Mononuclear cell (primary cell): ENCODE data around the gene UPP1. TPM values are rescaled to one million over a fixed set of nuclear protein-coding genes. Genes with fewer than 3 reads are reported as not detected.

ENCODE experiments used
- H3K27me3 ChIP-seq: 2 replicates; pipeline ENCODE4 v1.6.0; 2011; ENCODE audit warnings: low read length, control low read depth; ENCODE audit not compliant: insufficient read depth
- H3K4me1 ChIP-seq: 2 replicates; pipeline ENCODE4 v1.5.1; 2011; ENCODE audit warnings: mild to moderate bottlenecking, low read length, control low read depth; ENCODE audit not compliant: insufficient read depth
- H3K4me3 ChIP-seq: 2 replicates; pipeline ENCODE4 v1.5.1; 2011; ENCODE audit warnings: mild to moderate bottlenecking, low read length, moderate library complexity
- H3K9me3 ChIP-seq: 2 replicates; pipeline ENCODE4 v1.5.1; 2011; ENCODE audit warnings: low read depth, mild to moderate bottlenecking, control low read depth, low read length
- total RNA-seq: library from RNA; depleted of rRNA; stranded (reverse); fragments of >200 nt; gene quantifications from one replicate; pipeline ENCODE4 v1.2.3, GENCODE V29; 2012

Gene UPP1
- total RNA-seq, 1 donor, result 66.0 TPM

GRCh38 chr7:48097521-48098231, 8.6 kb downstream of the UPP1 start:
- H3K4me3 ChIP-seq, result no peak overlapping the region
- peaks cover 67% of the 10 kb centered on the region for H3K4me1 ChIP-seq
- H3K27me3 ChIP-seq, result no peaks in the 10 kb centered on the region
- H3K9me3 ChIP-seq, result no peaks in the 10 kb centered on the region

- no peaks in the 10 kb centered on the region for H3K9me3 ChIP-seq
- no peaks in the 10 kb centered on the region for H3K27me3 ChIP-seq
- peaks cover 59% of the 10 kb centered on the region for H3K4me1 ChIP-seq
- H3K4me3 ChIP-seq, result no peak overlapping the region
These were observed 9.8 kb downstream of the UPP1 start for GRCh38 chr7:48098846-48099245.

GRCh38 chr7:48099781-48100180, 10.7 kb downstream of the UPP1 start:
- Histone ChIP-seq H3K4me1 (peaks cover 49% of the 10 kb centered on the region), H3K9me3 (no peaks in the 10 kb centered on the region), H3K4me3 (no peak overlapping the region), H3K27me3 (no peaks in the 10 kb centered on the region)

- no peaks in the 10 kb centered on the region for H3K27me3 ChIP-seq
- no peak overlapping the region for H3K4me3 ChIP-seq
- no peaks in the 10 kb centered on the region for H3K9me3 ChIP-seq
- H3K4me1 ChIP-seq, result peaks cover 34% of the 10 kb centered on the region
These were observed 12.3 kb downstream of the UPP1 start for GRCh38 chr7:48101352-48101751.

- H3K4me1 ChIP-seq, result peaks cover 27% of the 10 kb centered on the region
- H3K9me3 ChIP-seq, result no peaks in the 10 kb centered on the region
- no peak overlapping the region for H3K4me3 ChIP-seq
- H3K27me3 ChIP-seq, result no peaks in the 10 kb centered on the region
These were observed 12.9 kb downstream of the UPP1 start for GRCh38 chr7:48101968-48102367.

- peaks cover 22% of the 10 kb centered on the region for H3K4me1 ChIP-seq
- H3K9me3 ChIP-seq, result no peaks in the 10 kb centered on the region
- H3K27me3 ChIP-seq, result no peaks in the 10 kb centered on the region
- H3K4me3 ChIP-seq, result no peak overlapping the region
These were observed 13.5 kb downstream of the UPP1 start for GRCh38 chr7:48102530-48102929.

GRCh38 chr7:48105045-48105444, 16.0 kb downstream of the UPP1 start:
- no peaks in the 10 kb centered on the region for H3K9me3 ChIP-seq
- H3K4me3 ChIP-seq, result no peak overlapping the region
- no peaks in the 10 kb centered on the region for H3K27me3 ChIP-seq
- H3K4me1 ChIP-seq, result peaks cover 2% of the 10 kb centered on the region

- Histone ChIP-seq H3K27me3 (no peaks in the 10 kb centered on the region), H3K4me1 (peaks cover 7% of the 10 kb centered on the region)
These were observed 18.0 kb downstream of the UPP1 start for GRCh38 chr7:48106906-48107659.

GRCh38 chr7:48107926-48108472, 18.9 kb downstream of the UPP1 start:
- Histone ChIP-seq H3K27me3 (no peaks in the 10 kb centered on the region), H3K4me3 (no peak overlapping the region), H3K4me1 (peaks cover 7% of the 10 kb centered on the region), H3K9me3 (no peaks in the 10 kb centered on the region)

More at GRCh38 chr7:48106906-48107659, 18.0 kb downstream of the UPP1 start:
- no peak overlapping the region for H3K4me3 ChIP-seq
- H3K9me3 ChIP-seq, result no peaks in the 10 kb centered on the region

GRCh38 chr7:48108959-48109847, 20.1 kb downstream of the UPP1 start:
- no peaks in the 10 kb centered on the region for H3K27me3 ChIP-seq

GRCh38 chr7:48109848-48110663, 21.0 kb downstream of the UPP1 start:
- no peaks in the 10 kb centered on the region for H3K9me3 ChIP-seq
- H3K27me3 ChIP-seq, result no peaks in the 10 kb centered on the region
- H3K4me1 ChIP-seq, result peaks cover 7% of the 10 kb centered on the region
- H3K4me3 ChIP-seq, result no peak overlapping the region

More at GRCh38 chr7:48108959-48109847, 20.1 kb downstream of the UPP1 start:
- Histone ChIP-seq H3K4me1 (peaks cover 7% of the 10 kb centered on the region), H3K4me3 (no peak overlapping the region), H3K9me3 (no peaks in the 10 kb centered on the region)

GRCh38 chr7:48110868-48111267, 21.8 kb downstream of the UPP1 start:
- Histone ChIP-seq H3K27me3 (no peaks in the 10 kb centered on the region), H3K4me1 (peaks cover 7% of the 10 kb centered on the region), H3K4me3 (no peak overlapping the region), H3K9me3 (no peaks in the 10 kb centered on the region)

- Histone ChIP-seq H3K4me3 (no peak overlapping the region), H3K9me3 (no peaks in the 10 kb centered on the region)
These were observed 22.5 kb downstream of the UPP1 start for GRCh38 chr7:48111596-48111995.

More at GRCh38 chr7:48111596-48111995, 22.5 kb downstream of the UPP1 start:
- no peaks in the 10 kb centered on the region for H3K27me3 ChIP-seq
- peaks cover 7% of the 10 kb centered on the region for H3K4me1 ChIP-seq
